ENCODE results near the gene PLOD3. TPM values are rescaled to one million over a fixed set of nuclear protein-coding genes. Genes with fewer than 3 reads are reported as not detected.
A peak's percentile ranks its signal among the peaks of the same experiment; 100 is the strongest.

Gene PLOD3
- total and polyA plus RNA-seq, 9 of the 15 experiments (the other 6 are each of a cell fraction or from before 2014, with no cell fraction given) = 2.8 to 101 (median 30.9) TPM

DNA sequence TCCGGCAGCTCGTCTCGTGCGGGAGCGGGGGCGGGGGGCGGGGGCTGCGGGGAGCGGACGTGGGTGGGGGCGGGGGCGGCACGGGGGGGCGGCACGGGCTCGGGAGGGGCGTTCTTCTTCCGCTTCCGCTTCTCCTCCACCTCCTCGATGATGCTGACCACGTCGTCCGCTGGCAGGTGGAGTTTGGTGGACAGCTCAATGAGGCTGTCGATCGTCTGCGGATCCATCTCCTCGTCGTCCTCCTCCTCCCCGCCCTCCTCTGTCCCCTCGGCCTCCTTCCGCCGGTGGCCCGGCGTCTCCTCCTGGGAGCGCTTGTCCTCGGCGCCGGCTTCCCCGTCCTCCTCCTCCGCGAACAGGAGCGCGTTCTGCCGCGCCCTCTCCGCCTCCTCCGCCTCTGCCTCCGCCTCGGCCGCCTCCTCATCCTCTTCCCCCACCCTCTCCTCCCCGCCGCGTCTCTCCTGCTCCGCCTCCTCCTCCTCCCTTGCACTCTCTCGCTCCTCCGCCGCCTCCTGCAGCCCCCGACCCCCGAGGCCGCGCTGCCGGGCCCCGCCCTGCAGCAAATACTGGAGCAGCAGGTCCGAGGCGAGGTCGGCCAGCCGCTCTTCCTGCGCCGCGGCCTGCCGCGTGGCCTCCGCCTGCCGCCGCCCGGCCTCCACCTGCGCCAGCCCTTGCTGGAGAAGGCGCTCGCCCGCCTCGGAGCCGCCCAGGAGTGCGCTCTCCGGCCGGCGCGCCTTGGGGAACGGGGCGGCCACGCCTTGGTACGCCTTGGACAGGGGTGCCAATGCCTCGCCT, 53.9 kb downstream of the PLOD3 start (continued):
- TF ChIP-seq, protein P1, sequence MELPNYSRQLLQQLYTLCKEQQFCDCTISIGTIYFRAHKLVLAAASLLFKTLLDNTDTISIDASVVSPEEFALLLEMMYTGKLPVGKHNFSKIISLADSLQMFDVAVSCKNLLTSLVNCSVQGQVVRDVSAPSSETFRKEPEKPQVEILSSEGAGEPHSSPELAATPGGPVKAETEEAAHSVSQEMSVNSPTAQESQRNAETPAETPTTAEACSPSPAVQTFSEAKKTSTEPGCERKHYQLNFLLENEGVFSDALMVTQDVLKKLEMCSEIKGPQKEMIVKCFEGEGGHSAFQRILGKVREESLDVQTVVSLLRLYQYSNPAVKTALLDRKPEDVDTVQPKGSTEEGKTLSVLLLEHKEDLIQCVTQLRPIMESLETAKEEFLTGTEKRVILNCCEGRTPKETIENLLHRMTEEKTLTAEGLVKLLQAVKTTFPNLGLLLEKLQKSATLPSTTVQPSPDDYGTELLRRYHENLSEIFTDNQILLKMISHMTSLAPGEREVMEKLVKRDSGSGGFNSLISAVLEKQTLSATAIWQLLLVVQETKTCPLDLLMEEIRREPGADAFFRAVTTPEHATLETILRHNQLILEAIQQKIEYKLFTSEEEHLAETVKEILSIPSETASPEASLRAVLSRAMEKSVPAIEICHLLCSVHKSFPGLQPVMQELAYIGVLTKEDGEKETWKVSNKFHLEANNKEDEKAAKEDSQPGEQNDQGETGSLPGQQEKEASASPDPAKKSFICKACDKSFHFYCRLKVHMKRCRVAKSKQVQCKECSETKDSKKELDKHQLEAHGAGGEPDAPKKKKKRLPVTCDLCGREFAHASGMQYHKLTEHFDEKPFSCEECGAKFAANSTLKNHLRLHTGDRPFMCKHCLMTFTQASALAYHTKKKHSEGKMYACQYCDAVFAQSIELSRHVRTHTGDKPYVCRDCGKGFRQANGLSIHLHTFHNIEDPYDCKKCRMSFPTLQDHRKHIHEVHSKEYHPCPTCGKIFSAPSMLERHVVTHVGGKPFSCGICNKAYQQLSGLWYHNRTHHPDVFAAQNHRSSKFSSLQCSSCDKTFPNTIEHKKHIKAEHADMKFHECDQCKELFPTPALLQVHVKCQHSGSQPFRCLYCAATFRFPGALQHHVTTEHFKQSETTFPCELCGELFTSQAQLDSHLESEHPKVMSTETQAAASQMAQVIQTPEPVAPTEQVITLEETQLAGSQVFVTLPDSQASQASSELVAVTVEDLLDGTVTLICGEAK (IDR thresholded peaks at IDR 0.05) = peak; percentile 38; the same call in 1 of the 2 replicates
- TF ChIP-seq, protein P1 (CRISPR knock-in tag; IDR thresholded peaks at IDR 0.05) = no peak
- TF ChIP-seq SRSF7 (optimal IDR thresholded peaks at IDR 0.05; ENCODE audit: low read depth, low read length) (no peak), BCOR (IDR thresholded peaks at IDR 0.05) (peak; percentile 38; the same call in 1 of the 2 replicates), SUPT5H (IDR thresholded peaks at IDR 0.05) (peak; percentile 52; the same call in 1 of the 2 replicates), RBFOX2 (IDR thresholded peaks at IDR 0.05; ENCODE audit: low read depth, low read length) (peak; percentile 65), NR3C1 (CRISPR knock-in tag; IDR thresholded peaks at IDR 0.05) (peak; percentile 61; the same call in 1 of the 2 replicates), FUS (optimal IDR thresholded peaks at IDR 0.05; ENCODE audit: low read depth, low read length) (no peak), CXXC5 (CRISPR knock-in tag; IDR thresholded peaks at IDR 0.05) (0 out of 2 replicates have a peak, but pooled peaks have one; percentile 40), CREM (IDR thresholded peaks at IDR 0.05; ENCODE audit: low read depth) (peak; percentile 62), ELF1 (tag; IDR thresholded peaks at IDR 0.05) (peak; percentile 55; the same call in 1 of the 2 replicates), ZNF766 (CRISPR knock-in tag; conservative IDR thresholded peaks at IDR 0.05) (no peak), SRSF3 (IDR thresholded peaks at IDR 0.05; ENCODE audit: insufficient read depth, low read length) (no peak)
- TF ChIP-seq, protein P2, sequence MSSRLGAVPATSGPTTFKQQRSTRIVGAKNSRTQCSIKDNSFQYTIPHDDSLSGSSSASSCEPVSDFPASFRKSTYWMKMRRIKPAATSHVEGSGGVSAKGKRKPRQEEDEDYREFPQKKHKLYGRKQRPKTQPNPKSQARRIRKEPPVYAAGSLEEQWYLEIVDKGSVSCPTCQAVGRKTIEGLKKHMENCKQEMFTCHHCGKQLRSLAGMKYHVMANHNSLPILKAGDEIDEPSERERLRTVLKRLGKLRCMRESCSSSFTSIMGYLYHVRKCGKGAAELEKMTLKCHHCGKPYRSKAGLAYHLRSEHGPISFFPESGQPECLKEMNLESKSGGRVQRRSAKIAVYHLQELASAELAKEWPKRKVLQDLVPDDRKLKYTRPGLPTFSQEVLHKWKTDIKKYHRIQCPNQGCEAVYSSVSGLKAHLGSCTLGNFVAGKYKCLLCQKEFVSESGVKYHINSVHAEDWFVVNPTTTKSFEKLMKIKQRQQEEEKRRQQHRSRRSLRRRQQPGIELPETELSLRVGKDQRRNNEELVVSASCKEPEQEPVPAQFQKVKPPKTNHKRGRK (tag; IDR thresholded peaks at IDR 0.05) = no peak
- TF ChIP-seq, protein P3, sequence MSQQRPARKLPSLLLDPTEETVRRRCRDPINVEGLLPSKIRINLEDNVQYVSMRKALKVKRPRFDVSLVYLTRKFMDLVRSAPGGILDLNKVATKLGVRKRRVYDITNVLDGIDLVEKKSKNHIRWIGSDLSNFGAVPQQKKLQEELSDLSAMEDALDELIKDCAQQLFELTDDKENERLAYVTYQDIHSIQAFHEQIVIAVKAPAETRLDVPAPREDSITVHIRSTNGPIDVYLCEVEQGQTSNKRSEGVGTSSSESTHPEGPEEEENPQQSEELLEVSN (IDR thresholded peaks at IDR 0.05; ENCODE audit: borderline replicate concordance in 1 of 2, extremely low read depth in 1 of 2, insufficient read depth in 1 of 2, insufficient read length in 1 of 2, low read depth in 1 of 2, low read length in 1 of 2, poor library complexity in 1 of 2, severe bottlenecking in 1 of 2) = peak in 1 of 2 experiments; percentile 87

Measured in K562 (cell line).